ENCODE results near the gene KLHDC9.

The KLHDC9 gene

GRCh38 chr1:161138431-161138830 is 40.3 kb downstream of the KLHDC9 start:
- no peak for TF ChIP-seq CTCF (conservative IDR thresholded peaks at IDR 0.05)
- no peak overlapping the region for H3K27ac ChIP-seq

- TF ChIP-seq CTCF (conservative IDR thresholded peaks at IDR 0.05) = peak; percentile 73
- H3K27ac ChIP-seq = no peak overlapping the region
These were observed 41.6 kb downstream of the KLHDC9 start for GRCh38 chr1:161139766-161140165.

- TF ChIP-seq CTCF (conservative IDR thresholded peaks at IDR 0.05) = no peak
These were observed 42.7 kb downstream of the KLHDC9 start for GRCh38 chr1:161140755-161141400.

GRCh38 chr1:161145832-161146231 is 47.7 kb downstream of the KLHDC9 start:
- no peak overlapping the region for H3K27ac ChIP-seq
- TF ChIP-seq CTCF (conservative IDR thresholded peaks at IDR 0.05) = no peak

More at GRCh38 chr1:161140755-161141400, 42.7 kb downstream of the KLHDC9 start:
- H3K27ac ChIP-seq = no peak overlapping the region

Data from VCaP (cell line).